ENCODE results near the gene ANKHD1.

ANKHD1 gene

GRCh38 chr5:140391732-140392131, 9.9 kb upstream of the ANKHD1 start:
- no peak overlapping the region for H3K4me3 ChIP-seq (ENCODE audit: control insufficient read depth, low read depth, low read length)
- DNase-seq (ENCODE audit: low read depth) = no peak
- TF ChIP-seq CTCF (IDR thresholded peaks at IDR 0.05; ENCODE audit: control insufficient read depth, insufficient read depth, low read depth, low read length, missing control alignments) = no peak

- no peak for TF ChIP-seq CTCF (IDR thresholded peaks at IDR 0.05; ENCODE audit: control insufficient read depth, insufficient read depth, low read depth, low read length, missing control alignments)
- no peak overlapping the region for H3K4me3 ChIP-seq (ENCODE audit: control insufficient read depth, low read depth, low read length)
- DNase-seq (ENCODE audit: low read depth) = no peak
Measured at GRCh38 chr5:140393738-140394137, 7.9 kb upstream of the ANKHD1 start.

GRCh38 chr5:140398379-140398811, 3.2 kb upstream of the ANKHD1 start:
- no peak for DNase-seq (ENCODE audit: low read depth)
- no peak overlapping the region for H3K4me3 ChIP-seq (ENCODE audit: control insufficient read depth, low read depth, low read length)
- no peak for TF ChIP-seq CTCF (IDR thresholded peaks at IDR 0.05; ENCODE audit: control insufficient read depth, insufficient read depth, low read depth, low read length, missing control alignments)

- DNase-seq (ENCODE audit: low read depth) = no peak
- H3K4me3 ChIP-seq (ENCODE audit: control insufficient read depth, low read depth, low read length) = peak overlapping the region; percentile 94
- TF ChIP-seq CTCF (IDR thresholded peaks at IDR 0.05; ENCODE audit: control insufficient read depth, insufficient read depth, low read depth, low read length, missing control alignments) = no peak
Measured at GRCh38 chr5:140399979-140400729, 1.5 kb upstream of the ANKHD1 start.

- DNase-seq (ENCODE audit: low read depth) = peak; percentile 91
- no peak for TF ChIP-seq CTCF (IDR thresholded peaks at IDR 0.05; ENCODE audit: control insufficient read depth, insufficient read depth, low read depth, low read length, missing control alignments)
- H3K4me3 ChIP-seq (ENCODE audit: control insufficient read depth, low read depth, low read length) = peak overlapping the region; percentile 94
Measured at GRCh38 chr5:140400730-140401361, 787 bp upstream of the ANKHD1 start.

GRCh38 chr5:140402258-140403074, 833 bp downstream of the ANKHD1 start:
- no peak for DNase-seq (ENCODE audit: low read depth)
- peak overlapping the region; percentile 100 for H3K4me3 ChIP-seq (ENCODE audit: control insufficient read depth, low read depth, low read length)
- TF ChIP-seq CTCF (IDR thresholded peaks at IDR 0.05; ENCODE audit: control insufficient read depth, insufficient read depth, low read depth, low read length, missing control alignments) = no peak

All from AG09309 (cell line).